ENCODE results near the gene FOXP1. TPM values are rescaled to one million over a fixed set of nuclear protein-coding genes. Genes with fewer than 3 reads are reported as not detected.

The FOXP1 gene
- total and polyA plus RNA-seq, 12 donors, result 7.6 to 42.7 (median 24.3) TPM

- DNase-seq, result no peak
- Histone ChIP-seq H3K36me3 (replicated peaks in 1 of 2) (no peaks in the 10 kb centered on the region), H3K27ac (no peak overlapping the region), H3K9me3 (replicated peaks in 1 of 3) (no peaks in the 10 kb centered on the region), H3K27me3 (no peaks in the 10 kb centered on the region), H3K4me3 (no peak overlapping the region), H3K4me1 (replicated peaks in 1 of 2) (no peaks in the 10 kb centered on the region)
- WGBS, 4 donors, result 96 to 98% (median 97%) methylated on average over 4 of the region's 4 CpGs
- intact Hi-C loops (cut with DNase I), result no loop called here
- TF ChIP-seq POLR2A (IDR thresholded peaks at IDR 0.05) (no peak), CTCF (IDR thresholded peaks at IDR 0.05) (no peak)
Observed at GRCh38 chr3:71276531-71276930, 307.0 kb downstream of the FOXP1 start.

- no peaks in the 10 kb centered on the region for H3K27me3 ChIP-seq
- H3K36me3 ChIP-seq (replicated peaks in 1 of 2), result no peaks in the 10 kb centered on the region
- DNase-seq, result no peak
- 91 to 96% (median 95%) methylated on average over 4 of the region's 4 CpGs for WGBS, 4 donors
- no peaks in the 10 kb centered on the region for H3K4me1 ChIP-seq (replicated peaks in 1 of 2)
- no peak for TF ChIP-seq POLR2A (IDR thresholded peaks at IDR 0.05)
- no peak for TF ChIP-seq CTCF (IDR thresholded peaks at IDR 0.05)
- intact Hi-C loops (cut with DNase I), result no loop called here
- H3K4me3 ChIP-seq, result no peak overlapping the region
- no peaks in the 10 kb centered on the region for H3K9me3 ChIP-seq (replicated peaks in 1 of 3)
- H3K27ac ChIP-seq, result no peak overlapping the region
Observed at GRCh38 chr3:71273453-71273852, 310.1 kb downstream of the FOXP1 start.

GRCh38 chr3:71271596-71271995, 311.9 kb downstream of the FOXP1 start:
- Histone ChIP-seq H3K36me3 (replicated peaks in 1 of 2) (no peaks in the 10 kb centered on the region), H3K27ac (no peak overlapping the region), H3K9me3 (replicated peaks in 1 of 3) (no peaks in the 10 kb centered on the region), H3K4me1 (replicated peaks in 1 of 2) (no peaks in the 10 kb centered on the region), H3K4me3 (no peak overlapping the region), H3K27me3 (no peaks in the 10 kb centered on the region)
- WGBS, 4 donors, result 79 to 86% (median 82%) methylated on average over 4 of the region's 4 CpGs
- intact Hi-C loops (cut with DNase I), result no loop called here
- no peak for DNase-seq
- no peak for TF ChIP-seq POLR2A (IDR thresholded peaks at IDR 0.05)
- TF ChIP-seq CTCF (IDR thresholded peaks at IDR 0.05), result no peak

- intact Hi-C loops (cut with DNase I), result no loop called here
- Histone ChIP-seq H3K4me1 (replicated peaks in 1 of 2) (no peaks in the 10 kb centered on the region), H3K4me3 (no peak overlapping the region), H3K27me3 (no peaks in the 10 kb centered on the region), H3K27ac (no peak overlapping the region), H3K36me3 (replicated peaks in 1 of 2) (no peaks in the 10 kb centered on the region), H3K9me3 (replicated peaks in 1 of 3) (no peaks in the 10 kb centered on the region)
- WGBS, 4 donors, result 72 to 81% (median 80%) methylated on average over 8 of the region's 8 CpGs
- TF ChIP-seq POLR2A (IDR thresholded peaks at IDR 0.05) (no peak), CTCF (IDR thresholded peaks at IDR 0.05) (no peak)
- DNase-seq, result no peak
Observed at GRCh38 chr3:71269906-71270305, 313.6 kb downstream of the FOXP1 start.

Measured in adrenal gland (tissue), 12 donors.